Glomerular visceral epithelial cell (primary cell): ENCODE data around the gene FAM83E.

Source experiments
- DNase-seq: peaks from one replicate; pipeline ENCODE4 v3.0.0-alpha.2; 2016; ENCODE audit errors: extremely low spot score

The FAM83E gene

GRCh38 chr19:48628486-48629296 lies 13.8 kb upstream of the FAM83E start:
- DNase-seq, result no peak

DNA sequence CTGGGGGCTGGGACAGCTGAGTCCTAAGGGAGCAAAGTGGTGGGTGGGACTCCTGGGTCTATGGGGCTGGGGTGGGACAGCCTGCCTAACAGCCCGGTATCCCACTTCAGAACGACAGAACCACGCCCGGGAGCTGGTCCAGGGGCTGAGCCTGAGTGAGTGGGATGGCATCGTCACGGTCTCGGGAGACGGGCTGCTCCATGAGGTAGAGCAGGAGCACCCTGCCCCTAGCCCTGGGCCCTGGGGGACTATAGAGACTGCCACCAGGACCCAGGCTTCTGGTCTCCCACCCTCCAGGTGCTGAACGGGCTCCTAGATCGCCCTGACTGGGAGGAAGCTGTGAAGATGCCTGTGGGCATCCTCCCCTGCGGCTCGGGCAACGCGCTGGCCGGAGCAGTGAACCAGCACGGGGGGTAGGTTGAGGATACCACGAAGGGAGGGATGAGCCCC lies 13.0 kb upstream of the FAM83E start:
- DNase-seq, result no peak

- peak; percentile 68 for DNase-seq
Measured at GRCh38 chr19:48627201-48627864, 12.5 kb upstream of the FAM83E start.

GRCh38 chr19:48625891-48626327 lies 11.0 kb upstream of the FAM83E start:
- no peak for DNase-seq

DNA sequence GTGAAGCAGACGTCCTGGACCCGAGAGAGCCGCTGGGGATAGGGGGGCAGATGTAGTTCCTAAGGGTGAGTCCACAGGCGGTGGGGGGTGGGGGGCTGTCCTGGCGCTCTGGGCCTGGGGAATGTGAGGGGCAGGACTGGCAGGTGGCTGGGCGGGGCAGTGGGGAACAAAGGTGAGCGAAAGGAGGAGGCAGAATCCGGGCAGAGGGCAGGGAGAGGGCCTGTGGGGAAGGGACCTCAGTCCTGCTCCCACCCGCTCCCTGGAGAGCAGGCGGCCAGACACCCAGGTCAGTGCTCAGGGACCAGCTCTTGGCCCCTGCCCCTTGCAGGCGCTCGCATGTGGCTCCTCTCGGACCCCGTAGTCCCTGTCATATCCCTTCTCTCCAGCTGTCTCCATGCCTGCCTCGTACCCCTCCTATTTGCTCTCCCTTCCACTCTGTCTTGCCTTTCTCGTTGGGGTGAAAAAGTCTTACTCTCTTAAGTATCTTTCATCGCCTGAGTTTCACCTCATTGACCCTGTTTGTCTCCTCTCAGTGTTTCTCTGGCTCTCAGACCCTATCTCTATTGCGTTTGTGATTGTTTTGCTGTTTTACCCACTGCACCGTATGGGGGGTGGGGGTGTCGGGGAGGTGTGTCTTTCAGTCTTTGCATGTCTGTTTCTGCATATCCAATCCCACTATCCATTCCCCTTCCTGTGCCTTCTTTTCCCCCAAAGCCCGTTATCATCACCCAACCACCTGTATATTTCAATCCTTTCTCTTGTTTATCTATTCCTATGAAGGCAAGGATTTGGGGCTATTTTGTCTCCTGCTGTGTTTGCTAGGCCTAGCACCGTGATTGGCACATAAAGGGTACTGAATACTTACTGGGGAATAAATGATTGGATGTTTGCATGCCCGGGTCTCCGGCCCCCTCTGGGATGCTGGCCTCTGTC lies 10.2 kb upstream of the FAM83E start:
- DNase-seq, result no peak

DNA sequence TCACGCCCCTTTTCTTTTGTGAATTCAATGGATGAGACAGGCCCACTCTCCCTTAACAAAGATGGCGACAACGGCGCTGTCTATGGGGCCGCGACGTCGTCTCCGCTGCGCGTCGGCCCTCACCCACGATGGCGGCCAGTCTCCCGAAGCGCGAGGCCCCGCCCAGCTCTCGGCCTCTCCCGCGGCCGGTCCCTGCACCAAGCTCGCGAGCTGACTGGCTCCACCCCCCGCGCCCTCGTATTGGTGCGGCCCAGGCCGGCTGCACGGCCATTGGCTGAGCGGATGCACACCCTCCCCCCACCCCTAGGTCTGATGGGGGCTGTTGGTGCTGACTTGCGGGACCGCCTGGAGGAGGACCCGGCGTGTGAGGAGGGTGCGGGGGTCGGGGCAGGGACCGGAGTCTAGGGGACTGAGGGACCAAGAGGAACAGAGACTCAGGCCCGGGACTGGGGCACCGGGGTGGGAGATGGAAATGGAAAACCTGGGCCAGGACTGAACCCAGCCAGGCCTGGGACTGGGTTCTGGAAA lies 9.3 kb upstream of the FAM83E start:
- peak; percentile 98 for DNase-seq

DNA sequence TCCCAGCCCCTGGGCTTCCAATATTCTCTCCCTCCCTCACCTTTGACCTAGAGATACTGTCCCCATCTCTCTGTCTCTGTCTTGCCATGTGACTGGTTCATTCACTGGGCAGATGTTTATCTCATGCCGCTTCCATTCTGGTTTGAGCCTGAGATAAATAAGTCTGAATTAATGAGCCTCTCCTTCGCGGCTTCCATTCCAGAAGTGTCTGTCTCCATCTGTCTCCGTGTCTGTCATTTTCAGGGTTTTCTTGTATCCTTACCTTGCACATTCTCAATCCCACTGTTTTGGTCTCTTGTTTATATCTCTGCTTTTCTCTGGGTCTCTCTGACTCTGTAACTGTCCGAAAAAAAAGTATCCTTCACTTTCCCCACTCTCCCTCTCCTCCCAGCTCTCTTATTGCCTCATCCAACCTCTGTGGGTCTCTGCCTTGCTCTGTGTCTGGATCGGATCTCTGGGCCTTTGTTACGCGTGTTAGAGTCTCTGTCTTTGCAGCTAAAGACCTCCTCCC lies 8.7 kb upstream of the FAM83E start:
- no peak for DNase-seq

GRCh38 chr19:48619692-48620585 lies 5.1 kb upstream of the FAM83E start:
- no peak for DNase-seq

DNA sequence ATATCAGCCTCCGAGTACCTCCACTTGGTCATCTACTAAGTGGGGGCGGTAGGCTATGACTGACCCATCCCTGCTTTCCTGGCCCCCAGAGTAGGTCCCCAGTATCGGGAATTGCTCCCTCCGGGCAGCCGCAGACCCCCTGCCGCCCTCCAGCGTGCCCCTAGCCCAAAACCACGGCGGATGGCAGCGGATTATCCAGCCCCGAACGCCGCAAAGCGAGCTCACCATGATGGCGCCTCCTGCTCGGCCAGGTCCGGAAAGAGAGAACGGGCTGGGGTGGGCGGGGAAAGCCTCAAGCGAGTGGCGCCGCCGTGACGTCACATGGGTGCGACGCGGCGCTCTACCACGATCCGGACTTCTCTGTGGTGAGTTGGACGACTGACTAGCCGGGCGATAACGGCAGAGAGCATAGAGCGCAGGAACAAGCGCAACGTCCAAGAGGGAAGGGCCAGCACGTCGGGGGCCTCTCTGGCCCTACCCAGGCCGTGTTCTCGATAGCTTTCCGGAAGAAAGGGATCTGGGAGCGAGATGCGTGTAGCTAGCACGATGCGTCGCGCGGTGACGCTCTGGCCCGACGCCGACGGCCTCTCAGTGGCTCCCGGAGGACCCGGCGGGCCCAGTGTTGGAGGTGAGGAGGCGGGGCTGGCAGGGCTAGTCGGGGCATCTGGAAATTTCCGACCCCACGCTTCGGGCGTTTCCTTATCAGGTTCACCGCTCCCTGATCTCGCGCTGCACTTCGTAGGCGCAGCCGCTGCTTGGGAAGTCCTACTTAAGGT lies 4.2 kb upstream of the FAM83E start, which contains the start of the genes RPL18 and SPHK2:
Gene RPL18 (minus strand): TSS at position 263 of the 776 bp plus-strand sequence. CDS start 35 bp downstream, at position 228.
Gene SPHK2 (plus strand): TSS at position 591 of the 776 bp plus-strand sequence. CDS start 1,009 bp downstream, outside the sequence.
- peak; percentile 100 for DNase-seq

DNA sequence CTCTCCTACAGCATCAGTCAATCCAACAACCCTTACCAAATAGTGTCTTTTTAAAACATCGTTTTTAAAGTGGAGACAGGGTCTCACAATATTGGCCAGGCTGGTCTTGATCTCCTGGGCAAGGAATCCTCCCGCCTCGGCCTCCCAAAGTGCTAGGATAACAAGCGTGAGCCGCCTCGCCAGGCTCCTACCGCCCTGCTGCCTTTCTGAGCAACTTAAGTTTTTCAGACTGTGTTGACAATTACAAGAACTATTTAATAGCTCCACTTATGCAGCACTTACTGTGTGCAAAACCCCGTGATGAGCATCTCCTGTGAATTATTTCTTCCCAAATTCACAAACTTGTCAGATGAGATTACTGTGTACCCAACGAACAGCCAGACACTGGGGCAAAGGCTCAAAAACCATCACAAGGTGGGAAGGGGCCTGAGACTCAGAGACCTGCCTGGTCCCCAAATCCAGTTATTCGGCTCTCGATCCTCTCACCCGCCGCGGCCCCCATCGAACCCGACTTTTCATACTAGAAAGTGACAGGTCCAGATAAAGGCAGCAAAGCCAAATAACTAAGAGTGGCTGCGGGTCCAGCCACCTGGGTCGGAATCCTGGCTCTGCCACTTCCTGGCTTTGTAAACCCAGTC lies 3.5 kb upstream of the FAM83E start:
- no peak for DNase-seq

GRCh38 chr19:48617146-48617937 lies 2.5 kb upstream of the FAM83E start:
- no peak for DNase-seq

- no peak for DNase-seq
Measured at GRCh38 chr19:48616491-48617056, 1.7 kb upstream of the FAM83E start.

GRCh38 chr19:48616041-48616436 lies 1.2 kb upstream of the FAM83E start:
- DNase-seq, result no peak

GRCh38 chr19:48615231-48616040 lies 560 bp upstream of the FAM83E start:
- no peak for DNase-seq

- no peak for DNase-seq
Measured at GRCh38 chr19:48613852-48614435, 932 bp downstream of the FAM83E start.

- no peak for DNase-seq
Measured at GRCh38 chr19:48613024-48613851, 1.6 kb downstream of the FAM83E start.
